BJ (cell line): Measurements from ENCODE around the gene DGKG. TPM values are rescaled to one million over a fixed set of nuclear protein-coding genes. Genes with fewer than 3 reads are reported as not detected.

ENCODE experiments used
- CTCF ChIA-PET: fragments of 350-600 bp; formaldehyde crosslinking; extraction: SDS; loops from one replicate; lab custom pipeline; 2021; ENCODE audit warnings: antibody characterized with exemption, inconsistent platforms; lab: Yijun Ruan, JAX
- POLR2A ChIA-PET: fragments of 300-600 bp; sonication (Branson Sonifier 250); formaldehyde crosslinking; extraction: SDS; loops from one replicate; lab custom pipeline; 2021; ENCODE audit warnings: antibody characterized with exemption; lab: Charles Lee
- DNase-seq: peaks from one replicate; pipeline ENCODE4 v3.0.0-alpha.2; 2011; ENCODE audit warnings: low read depth
- H3K27me3 ChIP-seq: 2 replicates; pipeline ENCODE4 v1.6.0; 2011; ENCODE audit warnings: low read length; ENCODE audit not compliant: control insufficient read depth, insufficient read depth
- H3K36me3 ChIP-seq: 2 replicates; pipeline ENCODE4 v1.5.1; 2011; ENCODE audit warnings: low read length; ENCODE audit not compliant: control insufficient read depth, insufficient read depth
- H3K4me3 ChIP-seq: 2 replicates; pipeline ENCODE4 v1.5.1; 2011; ENCODE audit warnings: low read depth, mild to moderate bottlenecking, control low read depth, low read length
- CTCF ChIP-seq: IDR thresholded peaks from 2 replicates; pipeline ENCODE4 v1.5.1; 2011; ENCODE audit warnings: low read depth, mild to moderate bottlenecking, control low read depth, inconsistent platforms, low read length, moderate library complexity; ENCODE audit not compliant: insufficient read depth
- polyA plus RNA-seq: library from polyadenylated mRNA; depleted of rRNA; stranded (reverse); fragments of >200 nt; gene quantifications from 2 replicates; pipeline ENCODE4 v1.2.3, GENCODE V29; 2011

DGKG gene
- polyA plus RNA-seq, 1 experiment = not detected

- POLR2A ChIA-PET = no interaction called here
- CTCF ChIA-PET = no interaction called here
- no peak for TF ChIP-seq CTCF
These were observed 172.5 kb downstream of the DGKG start for GRCh38 chr3:186189492-186189891.

DNA sequence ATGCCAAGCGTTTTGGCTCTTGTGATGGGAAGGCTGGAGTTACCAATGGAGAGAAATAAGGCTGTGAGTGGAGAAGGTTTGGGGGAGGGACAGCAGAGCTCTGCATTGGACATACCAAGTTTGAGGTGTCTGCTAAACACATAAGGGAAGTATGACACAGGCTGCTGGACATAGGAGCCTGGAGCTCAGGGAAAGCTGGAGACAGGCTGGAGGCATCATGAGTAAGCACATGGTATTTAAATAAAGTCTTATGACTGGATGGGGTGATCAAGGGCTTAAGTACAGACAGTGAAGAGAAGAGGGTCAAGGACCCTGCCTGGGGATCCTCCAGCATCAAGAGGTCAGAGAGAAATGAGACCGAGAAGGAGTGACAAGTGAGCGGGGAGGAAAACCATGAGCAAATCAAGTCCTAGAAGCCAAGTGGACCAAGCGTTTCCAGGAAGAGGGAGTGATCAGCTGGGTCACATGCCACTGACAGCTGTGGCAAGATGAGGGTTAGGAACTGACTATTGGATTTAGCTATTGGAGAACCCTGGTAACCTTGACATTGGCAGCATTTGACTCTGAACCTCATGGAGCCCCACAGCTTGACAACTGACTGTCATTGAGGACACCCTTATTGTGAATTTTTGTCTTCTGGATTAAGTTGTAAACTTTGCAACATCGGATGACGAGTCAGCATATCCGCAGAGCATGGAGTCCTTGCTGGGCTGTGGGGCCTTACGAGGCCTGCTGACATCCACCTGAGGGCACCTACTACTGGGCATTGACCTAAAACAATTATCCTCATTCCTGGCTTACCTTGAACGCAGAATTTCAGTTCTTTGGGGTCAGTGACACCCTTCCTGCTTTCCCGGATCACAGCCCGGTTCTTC lies 174.4 kb downstream of the DGKG start:
- no peaks in the 10 kb centered on the region for H3K36me3 ChIP-seq
- H3K4me3 ChIP-seq = no peak overlapping the region
- ChIA-PET CTCF (no interaction called here), POLR2A (no interaction called here)
- TF ChIP-seq CTCF = no peak
- DNase-seq = no peak
- H3K27me3 ChIP-seq = peaks cover 7% of the 10 kb centered on the region

More at GRCh38 chr3:186189492-186189891, 172.5 kb downstream of the DGKG start:
- no peak for DNase-seq
- H3K4me3 ChIP-seq = no peak overlapping the region
- no peaks in the 10 kb centered on the region for H3K36me3 ChIP-seq
- peaks cover 22% of the 10 kb centered on the region for H3K27me3 ChIP-seq

DNA sequence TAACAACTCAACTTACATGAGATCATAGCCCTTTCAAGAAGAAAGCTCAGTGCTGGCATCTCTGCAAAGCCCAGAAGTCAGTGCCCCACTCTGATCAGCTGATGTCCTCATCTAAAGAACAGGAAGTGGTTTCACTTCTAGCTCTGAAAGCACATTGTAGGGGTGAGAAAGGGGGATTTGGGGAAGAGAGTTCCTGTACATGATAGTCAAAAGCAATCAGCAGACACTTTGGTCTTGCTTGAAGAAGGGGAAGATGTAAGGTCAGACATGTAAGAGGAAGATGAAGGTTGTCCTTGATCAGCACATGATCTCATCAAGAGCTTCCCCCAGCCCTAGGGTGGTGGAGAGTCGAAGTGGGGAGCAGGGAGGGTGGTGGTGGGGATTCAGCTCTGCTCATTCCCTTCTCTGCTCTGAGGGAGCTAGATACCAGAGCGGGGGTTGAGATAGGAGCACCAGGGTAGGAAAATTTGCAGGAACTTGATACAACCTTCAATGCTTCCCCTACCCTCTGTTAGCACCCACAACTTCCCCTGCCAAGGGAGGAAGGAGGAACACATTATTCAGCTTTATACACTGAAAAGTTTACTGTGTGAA lies 176.7 kb downstream of the DGKG start:
- POLR2A ChIA-PET = no interaction called here
- no peaks in the 10 kb centered on the region for H3K36me3 ChIP-seq
- H3K27me3 ChIP-seq = peaks cover 4% of the 10 kb centered on the region
- DNase-seq = no peak
- CTCF ChIA-PET = no interaction called here
- no peak for TF ChIP-seq CTCF
- no peak overlapping the region for H3K4me3 ChIP-seq

GRCh38 chr3:186184021-186184420 lies 178.0 kb downstream of the DGKG start:
- ChIA-PET CTCF (no interaction called here), POLR2A (no interaction called here)
- DNase-seq = no peak

More at GRCh38 chr3:186184021-186184420, 178.0 kb downstream of the DGKG start:
- peaks cover 6% of the 10 kb centered on the region for H3K27me3 ChIP-seq
- no peak overlapping the region for H3K4me3 ChIP-seq
- no peaks in the 10 kb centered on the region for H3K36me3 ChIP-seq
- no peak for TF ChIP-seq CTCF
